GM19193 (cell line): ENCODE data around the gene PLPP1.

Experiments used
- POLR2A ChIP-seq: IDR thresholded peaks from 4 replicates; pipeline ENCODE4 v1.6.1; 2011; ENCODE audit not compliant: insufficient read depth, insufficient read length; ENCODE audit errors: extremely low read depth

PLPP1 gene

DNA sequence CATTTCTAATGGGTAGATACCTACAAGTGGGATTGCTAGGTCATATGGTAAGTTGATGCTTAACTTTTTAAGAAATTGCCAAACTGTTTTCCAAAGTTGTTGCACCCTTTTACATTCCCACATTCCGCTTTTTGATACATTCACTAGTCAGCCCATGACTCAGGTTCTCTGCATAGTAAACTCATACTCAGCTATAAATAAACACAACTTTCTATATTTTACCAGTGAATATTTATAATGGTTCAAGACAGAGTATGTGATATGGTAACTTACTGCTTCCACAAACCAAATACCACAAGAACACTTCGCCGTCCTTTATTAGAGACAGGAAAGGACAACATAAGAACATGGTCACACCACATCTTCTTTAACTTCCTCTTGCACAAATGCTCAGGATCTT, 54.0 kb downstream of the PLPP1 start:
- no peak for TF ChIP-seq POLR2A

DNA sequence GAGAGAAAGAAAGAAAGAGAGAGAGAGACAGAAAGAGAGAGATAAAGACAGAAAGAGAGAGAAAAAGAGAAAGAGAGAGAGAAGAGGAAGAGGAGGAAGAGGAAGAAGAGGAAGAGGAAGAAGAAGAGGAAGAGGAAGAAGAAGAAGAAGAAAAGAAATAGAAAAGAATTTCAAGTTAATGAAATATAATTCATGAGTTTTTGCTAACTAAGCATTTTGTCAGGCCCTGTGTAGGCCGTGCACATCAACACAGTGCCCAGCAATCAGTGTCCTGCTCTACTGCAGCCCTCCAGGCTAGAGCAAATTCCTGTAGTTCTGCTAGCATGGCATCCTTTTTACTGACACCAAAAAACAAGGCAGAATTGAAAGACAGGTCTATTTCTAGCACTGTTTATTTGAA, 62.1 kb downstream of the PLPP1 start:
- no peak for TF ChIP-seq POLR2A

DNA sequence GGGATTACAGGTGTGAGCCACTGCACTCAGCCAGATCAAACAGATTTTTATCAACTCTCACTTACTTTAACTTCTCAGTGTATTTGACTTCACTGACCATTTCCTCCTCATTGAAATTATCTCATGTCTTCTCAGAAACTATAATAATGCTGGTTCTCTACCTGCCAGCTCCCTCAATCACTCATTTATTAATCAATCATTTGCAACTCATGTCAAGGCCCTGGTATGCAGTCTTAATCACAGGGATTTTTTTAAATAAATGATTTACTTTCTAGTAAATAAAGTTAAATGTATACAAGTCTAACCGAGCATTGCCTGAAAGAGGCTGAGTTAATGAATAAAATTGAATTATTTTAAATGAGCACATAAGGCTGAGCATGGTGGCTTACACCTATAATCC, 63.3 kb downstream of the PLPP1 start:
- TF ChIP-seq POLR2A, result no peak

DNA sequence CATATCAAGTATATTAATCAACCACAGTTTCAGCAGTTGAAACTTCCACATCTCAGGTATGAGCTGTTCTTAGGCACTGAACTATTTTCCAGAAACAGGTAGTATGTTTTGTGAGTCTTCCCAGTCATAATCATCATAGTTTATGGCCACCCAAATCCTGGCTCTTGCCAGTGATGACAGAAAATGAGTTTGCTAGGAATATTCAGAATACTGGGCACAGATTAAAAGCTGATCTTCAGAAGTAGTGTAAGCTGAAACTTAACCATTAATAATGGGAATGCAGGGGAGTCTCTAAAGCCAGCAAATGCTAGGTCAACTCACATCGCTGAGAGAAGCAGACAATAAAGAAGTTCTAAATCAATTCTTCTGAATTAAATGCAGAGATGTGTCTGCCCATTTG, 64.5 kb downstream of the PLPP1 start:
- TF ChIP-seq POLR2A, result no peak

DNA sequence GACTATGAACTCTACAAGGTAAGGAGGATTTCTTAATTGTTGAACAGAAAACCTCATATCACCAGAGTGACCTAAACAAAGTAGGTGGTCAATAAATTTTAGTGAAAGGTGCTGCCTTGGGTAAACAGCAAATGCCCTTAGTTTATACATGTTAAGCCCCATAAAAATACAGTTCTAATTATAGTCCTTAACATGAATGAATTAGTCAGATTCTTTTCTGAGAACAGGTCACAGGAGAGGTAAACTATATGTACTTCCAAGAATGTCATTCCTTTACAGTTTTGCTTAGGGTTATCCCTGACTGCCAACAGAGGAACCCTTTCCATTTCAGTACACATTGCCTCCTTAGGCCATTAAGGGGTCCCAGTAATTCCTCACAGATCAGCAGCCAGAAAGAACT, 64.9 kb downstream of the PLPP1 start:
- no peak for TF ChIP-seq POLR2A

DNA sequence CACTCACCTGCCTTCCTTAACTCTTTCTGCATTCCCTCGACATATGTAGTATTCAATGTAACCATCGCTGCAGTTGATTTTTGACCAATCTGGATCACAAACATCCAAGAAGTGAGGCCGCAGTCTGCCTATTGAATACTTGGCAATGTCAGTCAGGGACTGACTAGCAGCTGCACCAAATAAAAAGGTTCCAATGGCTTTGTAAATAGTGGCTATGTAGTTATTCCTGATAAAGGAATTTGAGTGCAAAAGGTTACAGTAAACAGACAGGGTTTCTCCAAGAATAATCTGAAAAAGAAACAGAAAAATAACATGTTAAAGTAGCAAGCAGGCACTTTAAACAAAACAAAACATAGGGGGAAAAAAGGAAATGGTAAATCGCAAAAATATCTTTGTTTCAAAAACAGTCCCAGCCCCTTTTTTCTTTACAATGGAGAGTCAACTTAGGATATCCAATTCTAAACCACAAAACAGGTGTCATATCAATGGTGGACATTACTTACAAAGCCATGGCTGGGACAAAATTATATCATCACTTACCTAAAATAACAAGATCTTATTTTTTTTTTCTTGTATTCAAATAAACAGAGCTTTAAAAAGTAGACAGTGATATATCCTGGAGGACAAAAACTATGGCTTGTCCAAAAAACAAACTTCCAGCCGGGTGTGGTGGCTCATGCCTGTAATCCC, 66.8 kb downstream of the PLPP1 start:
- no peak for TF ChIP-seq POLR2A

DNA sequence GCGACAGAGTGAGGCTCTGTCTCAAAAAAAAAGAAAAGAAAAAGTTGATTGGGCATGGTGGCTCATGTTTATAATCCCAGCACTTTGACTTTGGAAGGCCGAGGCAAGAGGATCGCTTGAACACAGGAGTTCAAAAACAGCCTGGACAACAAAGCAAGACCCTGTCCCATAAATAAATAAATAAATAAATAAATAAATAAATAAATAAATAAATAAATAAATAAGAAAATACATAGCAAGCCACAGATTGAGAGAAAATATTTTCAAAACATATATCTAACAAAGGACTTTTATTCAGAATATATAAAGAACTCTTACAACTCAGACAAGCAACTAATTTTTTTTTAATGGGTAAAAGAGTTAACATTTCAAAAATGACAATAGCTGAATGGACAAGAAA, 71.2 kb downstream of the PLPP1 start:
- no peak for TF ChIP-seq POLR2A

DNA sequence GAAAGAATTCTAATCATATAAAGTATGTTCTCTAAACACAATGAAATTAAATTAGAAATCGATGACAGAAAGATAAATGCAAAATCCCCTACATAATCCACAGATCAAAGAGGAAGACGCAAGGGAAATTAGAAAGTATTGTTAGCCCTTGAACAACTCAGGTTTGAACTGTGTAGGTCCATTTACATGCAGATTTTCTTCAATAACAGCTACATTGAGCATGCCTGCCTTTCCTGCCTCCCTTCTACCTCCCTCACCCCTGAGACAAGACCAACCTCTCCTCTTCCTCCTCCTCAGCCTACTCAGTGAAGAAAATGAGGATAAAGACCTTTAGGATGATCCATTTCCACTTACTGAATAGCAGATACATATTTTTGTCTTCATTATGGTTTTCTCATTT, 75.2 kb downstream of the PLPP1 start:
- TF ChIP-seq POLR2A, result no peak

DNA sequence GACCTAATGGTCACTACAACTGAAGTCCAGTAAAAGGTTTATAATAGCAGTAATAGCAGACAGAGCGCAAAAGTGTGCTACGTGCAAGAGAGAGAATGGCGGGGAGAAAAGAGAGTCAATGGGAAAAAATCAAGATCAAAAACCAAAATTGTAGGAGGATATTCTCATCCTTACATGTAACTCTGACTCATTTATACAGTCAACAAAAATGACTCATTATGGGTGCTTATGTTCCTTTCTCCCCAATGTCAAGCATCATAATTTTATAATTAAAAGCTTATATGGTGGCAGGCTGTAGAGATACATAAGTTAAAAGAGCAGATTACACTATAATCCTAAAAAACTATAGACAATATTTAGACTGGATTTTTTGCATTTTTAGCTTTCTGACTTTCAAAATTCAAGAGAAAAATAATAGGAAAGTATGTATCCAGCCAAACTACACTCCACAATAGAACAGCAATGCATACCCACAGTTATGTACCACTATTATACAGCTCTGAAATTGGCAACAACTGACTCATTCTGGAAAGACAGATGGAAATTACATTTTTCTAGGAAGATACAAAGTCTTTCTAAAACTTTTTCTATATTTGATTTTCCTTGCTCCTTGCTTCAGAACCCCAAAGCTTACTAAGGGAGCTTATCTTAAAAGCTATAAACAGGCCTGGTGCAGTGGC, 78.4 kb downstream of the PLPP1 start:
- no peak for TF ChIP-seq POLR2A

DNA sequence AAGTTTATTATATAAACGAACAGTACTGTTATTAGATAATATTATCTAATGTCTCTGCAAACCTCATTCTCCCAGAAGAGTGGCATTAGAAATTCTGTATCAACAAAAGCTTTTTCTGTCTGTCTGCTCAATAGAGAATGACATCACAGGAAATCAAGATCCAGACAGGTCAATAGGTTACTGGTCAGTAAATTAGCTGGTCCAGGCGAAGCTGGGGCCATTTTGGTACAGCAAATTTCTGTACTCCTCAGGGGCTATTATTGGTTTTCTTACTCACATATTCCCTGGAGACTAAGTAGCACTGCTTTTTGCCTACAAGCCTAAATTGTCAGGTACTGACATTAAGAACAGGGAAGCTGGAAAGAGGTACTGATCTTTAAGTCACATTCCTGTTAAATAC, 80.5 kb downstream of the PLPP1 start:
- no peak for TF ChIP-seq POLR2A

DNA sequence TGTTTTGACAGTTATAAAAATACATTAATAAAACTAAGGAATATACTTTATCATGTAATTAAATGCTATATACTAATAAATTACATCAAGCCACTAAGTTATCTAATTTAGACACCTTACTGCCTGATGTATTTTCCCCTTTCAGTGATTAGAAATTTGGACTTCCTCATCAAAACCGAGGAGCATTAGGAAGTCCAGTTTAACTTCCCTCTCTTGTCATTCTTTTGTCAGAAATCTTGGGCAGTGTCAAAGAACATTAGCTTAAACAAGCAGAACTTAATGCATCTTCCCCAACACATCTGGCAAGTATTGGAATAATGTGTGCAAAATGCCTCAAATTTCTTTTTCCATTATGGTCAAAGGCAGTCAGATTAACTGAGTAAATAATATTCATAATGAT, 81.6 kb downstream of the PLPP1 start:
- no peak for TF ChIP-seq POLR2A

DNA sequence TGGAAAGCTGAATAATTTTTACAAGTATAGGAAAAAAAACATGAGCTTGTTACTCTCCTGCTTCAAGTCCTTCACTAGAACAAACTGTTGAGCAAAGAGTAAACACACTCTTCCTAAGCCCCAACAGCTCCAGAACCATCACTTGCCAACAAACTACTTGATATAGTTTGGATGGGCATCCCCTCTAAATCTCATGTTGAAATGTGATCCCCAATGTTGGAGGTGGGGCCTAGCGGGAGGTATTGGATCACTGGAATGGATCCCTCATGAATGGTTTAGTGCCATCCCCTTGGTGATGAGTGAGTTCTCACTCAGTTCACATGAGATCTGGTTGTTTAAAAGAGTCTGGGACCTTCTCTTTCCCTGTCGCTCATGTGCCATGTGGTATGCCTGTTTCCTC, 82.8 kb downstream of the PLPP1 start:
- no peak for TF ChIP-seq POLR2A

DNA sequence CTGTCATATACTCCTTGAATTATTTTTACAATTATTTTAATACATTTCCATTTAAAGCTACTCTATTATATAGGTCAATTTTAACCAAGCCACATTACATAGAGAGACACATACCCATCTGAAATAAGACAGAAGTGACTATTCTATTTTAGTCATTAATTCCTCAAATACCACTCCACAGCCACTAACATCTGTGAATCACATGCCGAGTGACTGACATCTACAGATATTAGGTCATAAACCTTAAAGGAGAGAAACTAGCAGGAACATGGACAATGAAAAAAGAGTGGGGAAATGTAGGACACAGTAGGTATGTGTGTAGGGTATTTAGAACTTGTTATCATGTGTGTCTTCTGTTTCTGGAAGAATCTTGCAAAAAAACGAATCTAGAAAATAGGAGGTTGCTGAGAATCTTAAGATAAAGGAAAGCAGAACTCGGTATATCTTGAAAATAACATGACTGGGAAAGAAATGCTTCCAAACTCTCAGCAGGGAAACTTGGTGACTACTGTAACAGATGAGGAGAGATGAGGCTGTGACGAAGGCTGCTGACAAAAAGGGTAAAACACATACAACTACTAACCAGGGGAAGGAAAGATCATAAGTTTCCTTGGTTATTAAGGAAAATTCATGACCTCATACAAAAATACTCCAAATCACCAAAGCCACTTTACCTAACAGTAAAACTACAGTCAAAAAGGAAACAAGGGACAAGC, 84.6 kb downstream of the PLPP1 start:
- no peak for TF ChIP-seq POLR2A

DNA sequence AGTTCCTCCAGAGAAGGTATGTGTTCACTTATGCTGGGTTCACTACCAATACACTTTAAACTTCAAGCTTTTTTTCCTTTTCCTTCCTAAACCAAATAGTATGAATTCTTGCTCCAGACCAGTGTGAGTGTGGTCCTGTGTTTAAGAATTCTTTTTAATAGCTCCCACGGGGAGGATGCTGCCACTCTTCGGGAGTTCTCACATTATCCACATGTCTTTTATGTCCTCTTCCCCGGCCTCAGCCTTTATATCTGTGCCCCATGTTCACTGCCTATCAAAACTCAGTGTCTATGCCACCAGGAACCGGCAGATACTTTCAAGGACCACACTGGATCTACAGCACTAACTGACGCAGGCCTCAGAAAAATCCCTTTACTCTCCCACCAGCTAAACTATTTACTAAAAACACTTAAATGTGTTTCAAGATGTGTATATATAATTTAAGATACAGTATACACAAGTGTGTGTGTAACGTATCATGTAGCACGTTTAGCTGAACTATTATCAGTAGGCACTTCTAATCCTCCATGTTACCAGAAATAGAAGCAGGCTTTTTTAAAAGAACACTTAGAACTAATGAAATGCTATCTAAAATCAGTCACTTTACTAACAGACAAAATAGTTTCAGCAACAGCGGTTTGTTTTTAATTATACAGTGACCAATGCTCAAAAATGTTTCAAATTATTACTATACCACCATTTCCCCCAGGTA, 88.0 kb downstream of the PLPP1 start:
- no peak for TF ChIP-seq POLR2A

DNA sequence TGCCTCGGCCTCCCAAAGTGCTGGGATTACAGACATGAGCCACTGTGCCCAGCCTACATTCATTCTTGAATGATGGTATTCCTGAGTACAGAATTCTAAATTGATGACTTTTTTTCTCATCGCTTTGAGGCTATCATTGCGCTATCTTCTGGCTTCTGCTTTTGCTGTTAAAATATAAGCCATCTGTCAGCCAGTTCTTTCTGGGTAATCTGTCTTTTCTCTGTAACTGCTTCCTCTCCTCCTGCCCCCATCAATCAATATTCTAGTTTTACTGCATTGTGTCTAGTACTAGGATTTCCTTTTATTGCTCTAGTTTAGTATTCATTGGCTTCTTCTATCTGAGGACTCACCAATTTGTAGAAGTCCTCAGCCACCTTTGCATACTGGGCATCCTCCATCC, 89.0 kb downstream of the PLPP1 start:
- no peak for TF ChIP-seq POLR2A

DNA sequence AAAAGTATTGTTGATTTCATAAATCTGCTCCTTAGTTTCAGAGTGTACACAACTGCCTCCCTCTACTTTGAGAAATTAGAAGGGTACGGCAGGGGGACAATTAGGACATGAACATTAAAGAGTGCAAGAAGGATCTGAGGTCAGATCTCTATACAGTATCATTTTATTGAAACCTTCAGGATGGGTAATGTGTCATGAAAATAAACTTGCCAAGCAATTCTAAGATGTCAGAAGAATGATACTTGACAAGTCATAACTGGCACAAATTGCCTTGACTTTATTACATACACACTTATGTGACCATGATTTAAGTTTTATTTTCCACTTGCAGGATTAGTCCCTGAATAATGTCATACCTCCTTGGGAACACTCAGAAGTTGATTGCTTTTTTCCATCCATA, 92.8 kb downstream of the PLPP1 start:
- no peak for TF ChIP-seq POLR2A

DNA sequence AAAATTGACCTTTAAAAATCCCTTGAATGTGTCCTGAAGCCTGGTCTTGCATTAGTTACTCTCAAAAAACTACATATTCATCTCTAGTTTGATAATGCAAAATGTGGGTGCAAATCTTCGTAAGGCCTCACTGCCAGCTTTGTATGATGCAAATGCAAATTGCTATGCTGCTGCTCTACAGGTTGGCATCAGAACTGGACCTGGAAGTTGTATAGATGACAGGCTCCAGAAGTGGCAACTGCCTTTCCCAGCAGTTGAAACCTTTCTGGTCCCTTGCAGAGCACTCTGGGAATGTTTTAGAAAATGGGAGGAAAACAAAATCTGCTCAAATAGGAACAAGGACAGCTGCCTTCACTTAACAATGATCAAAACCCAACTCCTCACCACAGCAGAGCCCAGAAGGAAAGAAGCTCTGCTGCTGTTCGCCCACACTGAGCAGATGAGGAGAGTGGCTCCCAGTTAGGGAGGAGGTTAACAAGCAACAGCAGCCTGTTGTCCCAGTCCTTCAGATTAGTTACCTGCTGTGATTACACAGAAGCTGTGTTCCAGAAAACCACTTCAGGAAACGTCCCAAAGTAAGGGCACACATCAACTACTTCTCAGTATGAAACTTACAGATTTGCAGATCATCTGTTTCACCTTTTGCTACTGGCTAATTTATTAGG, 93.5 kb downstream of the PLPP1 start:
- TF ChIP-seq POLR2A, result no peak
